Measurements from ENCODE around the gene PDK4. TPM values are rescaled to one million over a fixed set of nuclear protein-coding genes. Genes with fewer than 3 reads are reported as not detected.

PDK4 gene
- total RNA-seq, 1 experiment from 2014 or later = not detected

GRCh38 chr7:95594185-95594584 lies 2.1 kb downstream of the PDK4 start:
- H3K4me3 ChIP-seq = no peak overlapping the region
- peaks cover 4% of the 10 kb centered on the region; the same call in 1 of the 2 replicates for H3K27me3 ChIP-seq (replicated peaks)
- no peak overlapping the region for H3K27ac ChIP-seq
- H3K4me1 ChIP-seq (replicated peaks) = peaks cover 6% of the 10 kb centered on the region
- no peaks in the 10 kb centered on the region for H3K9me3 ChIP-seq (replicated peaks)
- no peak for DNase-seq (ENCODE audit: low read depth in 1 of 2, low spot score in 2 of 2)
- H3K36me3 ChIP-seq = no peaks in the 10 kb centered on the region

DNA sequence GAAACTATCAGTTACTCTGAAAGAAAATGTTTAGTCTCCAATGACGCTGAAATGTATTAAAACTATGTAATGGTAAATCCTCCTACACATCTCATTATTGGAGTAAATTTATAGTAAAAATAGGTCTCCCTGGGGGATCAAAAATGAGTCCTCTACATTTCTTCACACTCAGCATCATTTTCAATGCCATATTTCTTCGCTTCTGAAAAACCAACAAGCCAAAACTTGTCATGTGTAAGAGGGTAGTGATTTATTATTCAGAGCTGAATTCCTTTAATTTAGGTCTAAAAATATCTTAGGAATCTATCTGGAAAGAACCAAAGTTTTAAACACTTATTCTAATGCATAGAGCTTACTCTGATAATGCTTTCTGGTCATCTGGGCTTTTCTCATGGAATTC lies 3.0 kb downstream of the PDK4 start:
- no peak overlapping the region for H3K27ac ChIP-seq
- no peak overlapping the region for H3K4me3 ChIP-seq
- DNase-seq (ENCODE audit: low read depth in 1 of 2, low spot score in 2 of 2) = no peak
- peaks cover 4% of the 10 kb centered on the region; the same call in 1 of the 2 replicates for H3K27me3 ChIP-seq (replicated peaks)
- peaks cover 6% of the 10 kb centered on the region for H3K4me1 ChIP-seq (replicated peaks)
- no peaks in the 10 kb centered on the region for H3K9me3 ChIP-seq (replicated peaks)
- H3K36me3 ChIP-seq = no peaks in the 10 kb centered on the region

GRCh38 chr7:95592570-95592969 lies 3.7 kb downstream of the PDK4 start:
- H3K9me3 ChIP-seq (replicated peaks) = no peaks in the 10 kb centered on the region
- H3K4me1 ChIP-seq (replicated peaks) = peaks cover 6% of the 10 kb centered on the region
- H3K4me3 ChIP-seq = no peak overlapping the region
- DNase-seq (ENCODE audit: low read depth in 1 of 2, low spot score in 2 of 2) = no peak
- H3K27me3 ChIP-seq (replicated peaks) = peaks cover 4% of the 10 kb centered on the region; the same call in 1 of the 2 replicates
- H3K27ac ChIP-seq = no peak overlapping the region
- no peaks in the 10 kb centered on the region for H3K36me3 ChIP-seq

DNA sequence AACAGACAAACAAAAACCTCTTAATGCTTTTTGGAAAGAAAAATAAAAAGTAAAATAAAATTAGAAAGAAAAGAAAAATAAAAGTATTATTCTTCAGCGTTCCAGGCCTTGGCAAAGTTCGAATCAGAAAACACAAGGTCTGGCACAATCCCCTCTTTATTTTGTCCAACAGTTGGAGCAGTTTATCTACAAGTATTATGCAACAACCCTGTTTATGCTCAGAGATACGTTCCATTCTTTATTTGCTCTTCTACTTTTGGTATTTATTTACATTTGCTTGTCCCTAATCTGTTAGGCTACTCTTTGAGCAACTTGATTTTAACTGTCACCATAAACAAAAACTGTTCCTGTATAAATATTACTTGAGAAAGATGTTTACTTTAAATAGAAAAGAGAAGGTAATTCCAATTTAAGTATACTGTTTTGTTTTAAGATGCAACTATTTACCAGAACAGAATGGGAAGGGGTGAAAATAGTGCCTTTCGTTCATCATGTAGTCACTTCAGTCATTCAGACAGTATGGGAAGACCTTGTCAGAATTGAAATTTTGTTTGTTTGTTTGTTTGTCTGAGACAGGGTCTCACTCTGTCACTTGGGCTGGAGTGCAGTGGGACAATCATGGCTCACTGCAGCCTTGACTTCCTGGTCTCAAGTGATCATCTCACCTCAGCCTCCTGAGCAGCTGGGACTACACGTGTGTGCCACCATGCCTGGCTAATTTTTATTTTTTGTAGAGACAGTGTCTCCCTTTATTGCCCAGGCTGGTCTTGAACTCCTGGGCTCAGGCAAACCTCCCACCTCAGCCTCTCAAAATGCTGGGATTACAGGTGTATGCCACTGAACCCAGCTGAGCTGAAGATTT lies 5.7 kb downstream of the PDK4 start:
- no peak for DNase-seq (ENCODE audit: low read depth in 1 of 2, low spot score in 2 of 2)
- no peak overlapping the region for H3K4me3 ChIP-seq
- H3K27me3 ChIP-seq (replicated peaks) = peaks cover 4% of the 10 kb centered on the region; the same call in 1 of the 2 replicates

GRCh38 chr7:95589766-95590165 lies 6.5 kb downstream of the PDK4 start:
- Histone ChIP-seq H3K36me3 (no peaks in the 10 kb centered on the region), H3K27ac (no peak overlapping the region), H3K4me3 (no peak overlapping the region), H3K27me3 (replicated peaks) (no peaks in the 10 kb centered on the region; the same call in 1 of the 2 replicates), H3K4me1 (replicated peaks) (no peaks in the 10 kb centered on the region), H3K9me3 (replicated peaks) (no peaks in the 10 kb centered on the region)
- no peak for DNase-seq (ENCODE audit: low read depth in 1 of 2, low spot score in 2 of 2)

More for the DNA sequence above, 5.7 kb downstream of the PDK4 start:
- H3K27ac ChIP-seq = no peak overlapping the region
- H3K9me3 ChIP-seq (replicated peaks) = no peaks in the 10 kb centered on the region
- H3K4me1 ChIP-seq (replicated peaks) = no peaks in the 10 kb centered on the region; the same call in 1 of the 2 replicates
- H3K36me3 ChIP-seq = no peaks in the 10 kb centered on the region

DNA sequence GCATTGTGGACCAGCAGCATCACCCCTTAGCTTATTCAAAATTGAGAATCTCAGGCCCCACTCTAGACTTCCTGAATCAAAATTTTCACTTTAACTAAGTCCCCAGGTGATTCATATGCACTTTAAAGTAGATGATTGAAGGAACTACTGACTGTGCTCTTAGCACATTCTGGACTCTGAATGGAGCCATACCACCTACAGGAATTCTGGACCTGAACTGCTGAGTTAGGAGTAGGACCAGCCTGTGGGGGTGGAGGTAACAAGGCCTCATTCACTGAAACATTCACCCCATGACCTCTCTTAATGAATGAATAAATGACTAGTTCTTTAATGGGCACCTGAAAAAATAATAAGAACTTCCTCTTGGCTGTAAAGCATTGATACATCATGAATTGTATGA lies 7.3 kb downstream of the PDK4 start:
- Histone ChIP-seq H3K9me3 (replicated peaks) (no peaks in the 10 kb centered on the region), H3K36me3 (no peaks in the 10 kb centered on the region), H3K27me3 (replicated peaks) (no peaks in the 10 kb centered on the region; the same call in 1 of the 2 replicates), H3K27ac (no peak overlapping the region), H3K4me3 (no peak overlapping the region), H3K4me1 (replicated peaks) (no peaks in the 10 kb centered on the region)
- DNase-seq (ENCODE audit: low read depth in 1 of 2, low spot score in 2 of 2) = no peak

- Histone ChIP-seq H3K4me1 (replicated peaks) (no peaks in the 10 kb centered on the region), H3K4me3 (no peak overlapping the region), H3K36me3 (no peaks in the 10 kb centered on the region), H3K27ac (no peak overlapping the region), H3K9me3 (replicated peaks) (no peaks in the 10 kb centered on the region), H3K27me3 (replicated peaks) (0 out of 2 replicates have a peak, but pooled peaks cover 3% of the 10 kb centered on the region)
- DNase-seq (ENCODE audit: low read depth in 1 of 2, low spot score in 2 of 2) = no peak
These were observed 9.4 kb downstream of the PDK4 start for GRCh38 chr7:95586951-95587301.

DNA sequence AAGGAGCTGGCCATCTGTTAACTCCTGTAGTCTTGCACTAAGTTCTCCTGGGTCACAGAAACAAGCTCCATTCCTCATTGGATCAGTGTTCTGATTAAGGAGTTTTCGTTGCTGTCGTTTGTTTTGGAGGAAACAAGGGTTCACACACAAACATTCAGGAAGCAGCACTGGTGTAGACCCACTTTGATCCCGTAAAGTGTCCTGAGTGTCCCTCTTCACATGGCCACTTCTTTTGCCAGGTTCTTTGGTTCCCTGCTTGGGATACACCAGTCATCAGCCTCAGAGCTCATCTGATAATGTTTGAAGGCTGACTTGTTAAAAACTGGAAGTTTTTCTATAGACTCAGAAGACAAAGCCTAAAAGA lies 10.9 kb downstream of the PDK4 start:
- H3K4me3 ChIP-seq = no peak overlapping the region
- no peaks in the 10 kb centered on the region for H3K9me3 ChIP-seq (replicated peaks)
- no peak for DNase-seq (ENCODE audit: low read depth in 1 of 2, low spot score in 2 of 2)
- H3K36me3 ChIP-seq = no peaks in the 10 kb centered on the region
- no peaks in the 10 kb centered on the region for H3K4me1 ChIP-seq (replicated peaks)
- H3K27me3 ChIP-seq (replicated peaks) = 0 out of 2 replicates have a peak, but pooled peaks cover 3% of the 10 kb centered on the region
- no peak overlapping the region for H3K27ac ChIP-seq

- Histone ChIP-seq H3K27me3 (replicated peaks) (0 out of 2 replicates have a peak, but pooled peaks cover 3% of the 10 kb centered on the region), H3K36me3 (no peaks in the 10 kb centered on the region), H3K27ac (no peak overlapping the region), H3K4me3 (no peak overlapping the region), H3K9me3 (replicated peaks) (no peaks in the 10 kb centered on the region), H3K4me1 (replicated peaks) (no peaks in the 10 kb centered on the region)
- DNase-seq (ENCODE audit: low read depth in 1 of 2, low spot score in 2 of 2) = no peak
These were observed 11.4 kb downstream of the PDK4 start for GRCh38 chr7:95584769-95585425.

DNA sequence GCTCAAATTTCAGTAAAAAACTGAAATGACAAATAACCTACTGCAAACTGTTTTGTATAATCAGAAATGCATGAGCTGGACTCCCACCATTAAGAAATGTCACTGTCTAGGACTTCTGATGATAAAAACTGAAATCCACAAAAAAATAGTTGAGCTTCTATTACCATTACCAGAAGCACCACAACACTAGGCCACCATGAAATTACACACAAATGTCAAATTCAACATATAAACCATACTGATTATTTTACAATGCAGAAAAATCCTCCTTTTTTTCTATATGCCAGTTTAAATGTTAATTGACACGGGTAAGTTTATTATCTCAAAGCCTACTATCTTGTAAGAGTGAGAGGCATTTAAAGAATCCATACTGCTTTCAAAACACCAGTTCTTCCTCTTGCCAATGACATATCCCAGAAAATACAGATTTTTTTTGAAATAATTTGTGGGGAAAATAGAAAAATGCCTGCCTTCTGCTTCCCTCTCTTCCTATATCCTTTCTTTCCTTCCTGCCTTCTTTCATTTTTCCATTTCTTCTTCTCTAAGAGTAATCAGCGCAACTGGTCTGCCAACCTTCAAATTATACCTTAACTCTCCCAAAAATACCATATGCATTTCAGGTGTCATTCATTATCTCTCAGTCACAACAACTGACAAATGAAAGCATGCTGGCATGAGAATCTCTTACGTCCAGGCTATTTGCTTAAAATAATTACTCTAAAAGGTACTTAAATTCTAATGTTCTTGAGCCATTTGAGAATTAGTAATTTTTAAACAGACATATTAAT lies 12.3 kb downstream of the PDK4 start:
- Histone ChIP-seq H3K4me1 (replicated peaks) (no peaks in the 10 kb centered on the region), H3K9me3 (replicated peaks) (no peaks in the 10 kb centered on the region), H3K36me3 (no peaks in the 10 kb centered on the region), H3K27ac (no peak overlapping the region), H3K4me3 (no peak overlapping the region), H3K27me3 (replicated peaks) (0 out of 2 replicates have a peak, but pooled peaks cover 7% of the 10 kb centered on the region)
- no peak for DNase-seq (ENCODE audit: low read depth in 1 of 2, low spot score in 2 of 2)

DNA sequence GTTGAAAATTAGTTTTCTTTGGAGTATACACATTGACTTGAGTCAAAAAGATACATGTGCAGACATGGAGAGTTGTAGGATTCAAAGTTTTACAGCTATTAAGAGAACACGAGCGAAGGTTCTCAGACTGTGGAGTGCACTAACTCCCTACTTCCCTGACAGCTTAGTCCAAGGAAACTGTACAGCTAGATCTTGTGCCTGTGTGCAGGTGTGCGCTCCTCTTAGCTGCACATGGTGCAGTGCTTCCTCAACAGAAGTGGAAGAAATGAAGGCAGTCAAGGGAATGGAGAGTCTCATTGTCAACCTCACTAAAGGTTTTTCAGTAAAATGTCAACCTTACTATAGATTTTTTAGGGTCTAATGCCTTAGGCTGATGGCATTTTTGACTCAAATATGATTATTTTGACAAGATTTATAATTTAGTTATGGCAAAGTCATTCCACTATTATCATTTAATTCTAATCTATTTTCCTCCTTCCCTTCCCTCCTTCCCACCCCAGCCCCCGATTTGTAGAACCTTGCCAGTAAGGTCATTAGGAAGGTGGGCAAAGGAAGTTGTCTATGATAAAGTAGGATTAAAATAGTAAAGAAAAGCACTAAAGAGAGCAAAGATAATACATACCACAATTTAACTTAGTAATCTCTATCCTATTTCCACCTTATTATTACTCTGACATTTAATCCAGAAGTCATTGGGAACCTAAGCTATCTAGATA lies 13.6 kb downstream of the PDK4 start:
- Histone ChIP-seq H3K27me3 (replicated peaks) (peaks cover 11% of the 10 kb centered on the region; the same call in 1 of the 2 replicates), H3K9me3 (replicated peaks) (no peaks in the 10 kb centered on the region), H3K4me3 (no peak overlapping the region), H3K36me3 (no peaks in the 10 kb centered on the region), H3K4me1 (replicated peaks) (no peaks in the 10 kb centered on the region), H3K27ac (no peak overlapping the region)
- DNase-seq (ENCODE audit: low read depth in 1 of 2, low spot score in 2 of 2) = no peak

DNA sequence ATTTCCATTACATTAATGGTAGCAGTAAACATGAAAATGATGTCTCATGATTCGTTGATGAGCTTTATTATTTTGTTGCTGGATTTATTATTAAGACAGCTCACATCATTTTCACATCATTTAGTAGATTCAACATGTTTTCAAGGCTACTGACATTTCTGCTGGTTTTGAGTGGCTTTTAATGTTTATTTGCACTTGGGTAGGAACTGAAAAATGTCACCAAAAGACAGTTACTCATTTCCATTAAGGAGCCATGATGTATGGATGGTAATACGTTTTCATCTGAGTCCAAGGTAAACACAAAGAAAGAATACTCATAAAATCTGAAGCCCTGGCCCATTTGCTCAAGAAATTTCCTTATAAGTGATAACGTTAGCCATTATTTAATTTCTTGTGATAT lies 14.8 kb downstream of the PDK4 start:
- Histone ChIP-seq H3K4me3 (no peak overlapping the region), H3K27me3 (replicated peaks) (peaks cover 11% of the 10 kb centered on the region; the same call in 1 of the 2 replicates), H3K27ac (no peak overlapping the region), H3K4me1 (replicated peaks) (no peaks in the 10 kb centered on the region), H3K9me3 (replicated peaks) (no peaks in the 10 kb centered on the region), H3K36me3 (no peaks in the 10 kb centered on the region)
- no peak for DNase-seq (ENCODE audit: low read depth in 1 of 2, low spot score in 2 of 2)

GRCh38 chr7:95579318-95579717 lies 17.0 kb downstream of the PDK4 start:
- Histone ChIP-seq H3K27me3 (replicated peaks) (peaks cover 11% of the 10 kb centered on the region; the same call in 1 of the 2 replicates), H3K27ac (no peak overlapping the region), H3K4me3 (no peak overlapping the region), H3K4me1 (replicated peaks) (no peaks in the 10 kb centered on the region), H3K36me3 (no peaks in the 10 kb centered on the region), H3K9me3 (replicated peaks) (no peaks in the 10 kb centered on the region)
- no peak for DNase-seq (ENCODE audit: low read depth in 1 of 2, low spot score in 2 of 2)

Measured in SJSA1 (cell line).